NCI-H1436 (cell line): Measurements from ENCODE around the gene PCMT1.
A peak's percentile ranks its signal among the peaks of the same experiment; 100 is the strongest.
"Not testable (repeated sequence)": the region's sequence is repeated elsewhere in the genome, so short reads cannot be mapped to it uniquely, and the experiment has no call there.

Experiments used
- DNase-seq: peaks from one replicate; lab custom pipeline; 2025; lab: John Stamatoyannopoulos, UW

The PCMT1 gene

DNA sequence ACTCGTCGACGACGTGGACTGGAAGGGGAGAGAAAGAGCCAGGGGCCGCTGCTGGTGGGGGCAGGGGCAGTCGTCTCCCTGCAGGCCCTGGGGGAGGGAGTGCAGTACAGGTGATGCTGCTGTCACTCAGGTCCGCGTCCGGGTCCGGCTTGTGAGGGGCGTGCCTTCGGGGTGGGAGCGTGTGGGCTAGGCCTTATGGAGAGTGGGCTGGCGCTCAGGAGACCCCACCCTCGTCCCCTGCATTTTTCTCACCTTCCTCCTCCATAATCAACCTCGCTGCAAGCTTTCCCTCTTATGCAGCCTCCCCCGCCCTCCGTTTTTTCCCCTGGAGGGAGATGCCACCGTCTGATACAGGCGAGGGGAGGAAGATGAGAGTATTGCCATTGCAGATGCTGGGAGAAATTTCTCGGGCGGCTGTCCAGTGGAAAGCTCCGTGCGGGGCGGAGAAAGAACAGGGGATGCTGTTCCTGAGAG is 632 bp downstream of the PCMT1 start:
- DNase-seq, result peak; percentile 72

DNA sequence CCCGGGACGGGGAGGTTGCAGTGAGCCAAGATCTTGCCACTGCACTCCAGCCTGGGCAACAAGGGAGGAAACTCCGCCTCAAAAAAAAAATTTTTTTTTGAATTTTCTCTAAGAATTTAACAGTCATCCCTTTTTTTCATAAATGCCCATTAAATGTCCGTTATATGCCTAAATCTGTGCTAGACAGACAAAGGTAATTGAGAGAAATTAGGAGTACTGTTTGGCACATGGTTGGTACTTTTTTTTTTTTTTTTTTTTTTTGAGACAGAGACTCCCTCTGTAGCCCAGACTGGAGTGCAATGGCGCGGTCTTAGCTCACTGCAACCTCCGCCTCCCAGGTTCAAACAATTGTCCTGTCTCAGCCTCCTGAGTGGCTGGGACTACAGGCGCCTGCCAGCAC is 1.7 kb downstream of the PCMT1 start:
- DNase-seq, result no peak

GRCh38 chr6:149751920-149752319 is 2.4 kb downstream of the PCMT1 start:
- not testable (repeated sequence) for DNase-seq

GRCh38 chr6:149752600-149753373 is 3.2 kb downstream of the PCMT1 start:
- DNase-seq, result no peak

DNA sequence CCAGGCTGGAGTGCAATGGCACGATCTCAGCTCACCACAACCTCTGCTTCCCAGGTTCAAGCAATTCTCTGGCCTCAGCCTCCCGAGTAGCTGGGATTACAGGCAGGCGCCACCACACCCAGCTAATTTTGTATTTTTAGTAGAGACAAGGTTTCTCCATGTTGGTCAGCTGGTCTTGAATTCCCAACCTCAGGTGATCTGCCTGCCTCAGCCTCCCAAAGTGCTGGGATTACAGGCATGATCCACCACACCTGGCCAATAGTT is 3.8 kb downstream of the PCMT1 start:
- DNase-seq, result not testable (repeated sequence)

DNA sequence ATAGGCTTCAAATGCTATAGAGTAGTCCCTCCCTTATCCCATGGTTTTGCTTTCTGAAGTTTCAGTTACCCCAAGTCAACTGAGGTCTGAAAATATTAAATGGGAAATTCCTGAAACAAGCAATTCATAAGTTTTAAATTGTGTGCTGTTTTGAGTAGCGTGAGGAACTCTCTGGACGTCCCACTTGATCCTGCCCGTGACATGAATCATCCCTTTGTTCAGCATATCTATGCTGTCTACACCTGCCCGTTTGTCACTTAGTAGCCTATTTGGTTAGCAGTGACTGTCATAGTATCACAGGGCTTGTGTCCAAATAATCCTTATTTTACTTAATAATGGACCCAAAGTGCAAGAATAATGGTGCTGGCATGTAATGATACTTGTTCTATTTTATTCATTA is 5.0 kb downstream of the PCMT1 start:
- no peak for DNase-seq

DNA sequence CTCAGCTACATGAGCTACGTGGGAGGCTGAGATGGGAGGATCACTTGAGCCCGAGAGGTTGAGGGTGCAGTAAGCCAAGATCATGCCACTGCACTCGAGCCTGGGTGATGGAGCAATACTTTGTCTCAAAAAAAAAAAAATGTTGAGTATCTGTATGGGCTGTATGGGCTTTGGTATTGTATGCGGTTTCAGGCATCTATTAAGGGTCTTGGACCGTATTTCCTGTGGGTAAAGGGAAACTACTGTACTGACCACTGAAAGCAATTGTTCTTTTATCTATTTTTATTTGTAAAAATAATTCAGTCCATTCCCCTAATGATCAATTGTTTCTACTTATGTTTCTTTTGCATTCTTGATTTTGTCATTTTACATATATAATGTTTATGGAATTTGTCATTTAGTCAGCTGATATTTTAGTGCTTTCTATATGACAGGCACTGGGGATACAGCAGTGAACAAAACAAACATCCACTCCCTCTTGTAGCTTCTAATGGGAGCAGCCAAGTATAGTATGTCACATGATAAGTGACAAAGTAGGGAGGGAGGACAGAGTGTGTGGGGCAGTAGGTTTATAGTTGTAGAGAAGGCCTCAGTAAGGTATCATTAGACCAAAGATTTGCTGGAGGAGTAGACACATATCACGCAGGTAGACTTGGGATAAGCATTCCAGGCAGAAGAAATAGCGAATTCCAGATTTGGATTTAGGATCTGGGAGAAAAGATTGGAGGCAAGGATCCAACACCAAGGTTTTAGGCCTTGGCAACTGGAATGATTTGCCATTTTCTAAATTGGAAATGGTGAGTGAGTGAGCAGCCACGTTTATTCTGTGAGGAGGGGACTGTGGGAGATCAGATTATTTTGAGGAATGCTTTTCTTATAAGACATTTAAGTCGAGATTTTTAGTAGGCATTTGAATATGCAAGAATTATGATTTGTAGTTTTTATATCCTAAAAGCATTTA is 6.0 kb downstream of the PCMT1 start:
- no peak for DNase-seq

- no peak for DNase-seq
Measured at GRCh38 chr6:149756261-149756636, 6.7 kb downstream of the PCMT1 start.

DNA sequence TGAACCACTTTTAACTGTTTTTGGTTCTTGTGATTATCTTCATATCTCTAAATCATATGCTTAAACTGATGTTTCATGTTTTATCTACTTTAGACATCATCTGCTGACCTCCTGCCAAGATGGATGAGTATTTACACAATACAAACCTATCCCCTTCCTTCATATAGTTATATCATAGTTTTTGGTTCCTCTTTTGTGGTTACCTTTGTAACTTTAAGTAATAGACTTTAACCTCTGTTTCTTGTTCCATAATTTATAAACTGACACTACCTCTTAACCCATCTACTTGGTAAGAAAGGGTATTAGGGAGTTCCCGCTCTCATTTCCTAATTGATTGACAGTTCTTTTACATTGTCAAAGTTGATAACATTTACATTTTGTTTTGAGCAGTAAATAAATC is 11.9 kb downstream of the PCMT1 start:
- no peak for DNase-seq

GRCh38 chr6:149763866-149764265 is 14.3 kb downstream of the PCMT1 start:
- DNase-seq, result no peak

- no peak for DNase-seq
Measured at GRCh38 chr6:149766156-149766769, 16.7 kb downstream of the PCMT1 start.

DNA sequence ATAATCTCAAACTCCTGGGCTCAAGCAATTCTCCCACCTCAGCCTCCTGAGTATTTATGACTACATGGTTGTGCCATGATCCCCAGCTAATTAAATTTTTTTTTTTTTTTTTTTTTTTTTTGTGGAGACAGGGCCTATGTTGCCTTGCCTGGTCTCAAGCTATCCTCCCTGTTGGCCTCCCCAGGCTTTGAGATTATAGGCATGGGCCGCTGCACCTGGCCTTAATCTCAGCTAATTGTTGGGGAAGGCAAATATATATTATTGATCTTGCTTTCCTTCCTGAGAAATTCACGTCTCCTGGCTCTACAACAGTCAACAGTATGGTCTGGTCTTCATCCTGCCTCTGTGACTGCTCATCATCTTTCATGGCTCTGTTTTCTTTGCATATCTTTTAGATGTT is 20.1 kb downstream of the PCMT1 start:
- DNase-seq, result no peak

DNA sequence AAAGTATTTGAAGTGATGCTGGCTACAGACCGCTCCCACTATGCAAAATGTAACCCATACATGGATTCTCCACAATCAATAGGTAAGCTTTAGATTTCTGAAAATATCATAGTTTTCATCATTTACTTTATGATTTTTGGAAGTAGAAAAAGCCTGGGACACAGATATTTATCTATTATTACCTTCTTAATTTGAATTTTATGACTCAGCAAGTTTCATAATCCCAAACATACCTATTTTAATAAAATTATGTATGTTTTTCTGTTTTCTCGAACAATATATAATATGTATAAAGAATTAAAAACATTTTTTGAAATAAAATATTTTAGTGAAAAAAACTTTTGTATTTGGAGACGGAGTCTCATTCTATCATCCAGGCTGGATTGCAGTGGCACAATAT is 21.6 kb downstream of the PCMT1 start:
- no peak for DNase-seq

GRCh38 chr6:149771925-149772324 is 22.4 kb downstream of the PCMT1 start:
- DNase-seq, result no peak

- DNase-seq, result no peak
Measured at GRCh38 chr6:149777624-149778023, 28.1 kb downstream of the PCMT1 start.

- DNase-seq, result no peak
Measured at GRCh38 chr6:149779644-149779963, 30.1 kb downstream of the PCMT1 start.

DNA sequence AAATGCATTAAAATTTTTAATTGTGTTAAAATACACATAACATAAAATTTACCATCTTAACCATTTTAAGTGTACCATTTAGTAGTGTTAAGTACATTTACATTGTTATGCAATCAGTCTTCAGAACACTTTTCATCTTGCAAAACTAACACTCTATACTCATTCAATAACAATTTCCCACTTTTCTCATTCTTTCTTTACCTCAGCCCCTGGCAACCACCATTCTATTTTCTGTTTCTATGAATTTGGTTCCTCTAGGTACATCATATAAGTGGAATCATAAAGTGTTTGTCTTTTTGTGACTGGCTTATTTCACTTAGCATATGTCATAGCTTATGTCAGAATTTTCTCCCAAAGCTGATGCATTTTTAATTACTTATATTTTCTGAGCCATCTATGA is 32.2 kb downstream of the PCMT1 start:
- no peak for DNase-seq

DNA sequence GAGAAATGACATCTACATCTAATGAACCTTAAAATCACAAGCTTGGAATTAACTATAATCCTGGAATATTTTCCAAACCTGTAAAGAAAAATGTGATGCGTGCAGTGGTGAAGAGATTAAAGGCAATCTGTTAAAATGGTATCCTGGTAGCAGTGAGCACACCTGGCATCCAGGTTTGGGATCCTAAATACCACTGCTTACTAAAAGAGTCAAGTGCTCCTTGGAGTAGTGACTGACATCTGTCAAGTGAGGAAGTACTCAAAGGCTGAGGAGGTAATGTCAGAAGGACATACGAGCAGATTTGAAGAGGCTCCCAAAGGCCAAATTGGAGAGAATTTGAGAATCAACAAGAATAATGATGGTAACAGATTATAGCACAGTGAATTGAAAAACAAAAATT is 32.8 kb downstream of the PCMT1 start:
- no peak for DNase-seq

DNA sequence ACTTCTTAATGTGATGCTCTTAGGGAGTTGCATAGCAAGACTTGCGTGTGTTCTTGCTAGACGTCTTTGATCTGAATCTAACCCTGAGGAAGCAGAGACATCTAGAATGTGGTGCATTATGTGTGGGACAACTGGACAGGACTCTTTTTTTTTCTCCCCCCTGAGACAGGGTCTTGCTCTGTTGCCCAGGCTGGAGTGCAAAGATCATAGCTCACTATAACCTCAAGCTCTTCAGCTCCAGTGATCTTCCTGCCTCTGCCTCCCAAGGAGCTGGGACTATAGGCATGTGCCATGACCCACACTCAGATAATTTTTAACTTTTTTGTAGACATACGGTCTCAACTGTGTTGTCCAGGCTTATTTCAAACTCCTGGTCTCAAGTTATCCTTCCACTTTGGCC is 34.0 kb downstream of the PCMT1 start:
- DNase-seq, result no peak

DNA sequence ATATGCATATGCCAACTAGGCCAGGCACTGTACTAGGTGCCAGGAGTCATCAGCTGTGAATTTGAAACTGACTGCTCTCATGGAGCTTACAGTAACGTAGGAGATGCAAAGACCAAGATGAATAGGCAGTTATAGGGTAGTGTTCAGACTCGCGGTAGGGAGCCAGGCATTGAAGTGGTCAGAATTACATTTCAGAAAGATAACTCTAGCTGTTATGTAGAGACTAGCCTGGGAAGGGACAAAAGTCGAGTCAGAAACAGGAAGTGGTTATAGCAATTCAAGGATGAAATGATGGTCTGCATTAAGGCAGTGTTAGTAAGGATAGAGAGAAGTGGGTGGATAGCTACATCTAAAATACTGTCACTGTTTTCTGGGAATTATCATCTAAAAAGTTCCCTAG is 56.6 kb downstream of the PCMT1 start:
- DNase-seq, result no peak

- no peak for DNase-seq
Measured at GRCh38 chr6:149809798-149810197, 60.3 kb downstream of the PCMT1 start.

DNA sequence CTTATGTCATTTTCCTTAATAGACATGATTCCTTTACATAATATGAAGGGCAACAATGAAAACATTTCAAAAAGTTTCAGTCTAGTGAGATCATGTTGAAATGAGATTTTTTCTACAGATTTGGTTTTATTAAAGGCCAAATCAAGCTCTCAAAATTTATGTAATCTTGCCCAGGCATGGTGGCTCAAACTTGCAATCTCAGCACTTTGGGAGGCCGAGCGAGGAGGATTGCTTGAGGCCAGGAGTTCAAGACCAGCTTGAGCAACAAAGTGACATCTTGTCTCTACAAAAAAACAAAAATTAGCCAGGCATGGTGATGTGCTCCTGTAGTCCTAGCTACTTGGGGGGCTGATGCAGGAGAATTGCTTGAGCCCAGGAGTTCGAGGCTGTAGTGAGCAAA is 63.8 kb downstream of the PCMT1 start:
- DNase-seq, result no peak

- no peak for DNase-seq
Measured at GRCh38 chr6:149815788-149816187, 66.2 kb downstream of the PCMT1 start.
